PC-3 (cell line): ENCODE results near the gene SYT11. TPM values are rescaled to one million over a fixed set of nuclear protein-coding genes. Genes with fewer than 3 reads are reported as not detected.

Experiments
- ATAC-seq: fragments of 200-7000 bp; cut with Tn5 transposase; 2 replicates; pipeline ENCODE4 v1.9.1; 2020; ENCODE audit warnings: mild to moderate bottlenecking, moderate library complexity
- Bru-seq: library from RNA; stranded (reverse); fragments of 400-500 nt; gene quantifications from one replicate; lab custom pipeline; 2021; lab: Mats Ljungman, UMichigan
- BruChase-seq, 2 experiments: library from RNA; stranded (reverse); fragments of 400-500 nt; gene quantifications; one replicate each; lab custom pipeline; 2021; lab: Mats Ljungman, UMichigan
- BruUV-seq: library from RNA; stranded (reverse); fragments of 400-500 nt; replicated peaks from 2 replicates; lab custom pipeline; 2021; lab: Mats Ljungman, UMichigan
- CTCF ChIA-PET: fragments of 300-600 bp; sonication (Branson Sonifier 250); formaldehyde crosslinking; loops from one replicate; lab custom pipeline; 2022; ENCODE audit warnings: antibody characterized with exemption; lab: Charles Lee
- POLR2A ChIA-PET: fragments of 300-600 bp; sonication (Branson Sonifier 250); formaldehyde crosslinking; loops from one replicate; lab custom pipeline; 2022; ENCODE audit warnings: antibody characterized with exemption; ENCODE audit not compliant: unreplicated experiment; lab: Charles Lee
- DNase-seq: peaks from one replicate; pipeline ENCODE4 v3.0.0-alpha.2; 2015
- H2AFZ ChIP-seq: fragments of 300-600 bp; sonication (generic); 2 replicates; pipeline ENCODE4 v1.6.0; 2016; ENCODE audit warnings: antibody characterized with exemption, low read length
- H3F3A ChIP-seq: fragments of 300-600 bp; sonication (generic); one replicate; pipeline ENCODE4 v1.6.0; 2017; ENCODE audit warnings: antibody characterized with exemption, low read length, control low read depth, mild to moderate bottlenecking; ENCODE audit not compliant: unreplicated experiment
- H3K27ac ChIP-seq: fragments of 300-600 bp; sonication (generic); 2 replicates; pipeline ENCODE4 v1.5.1; 2016; ENCODE audit warnings: mild to moderate bottlenecking, low read length
- H3K27me3 ChIP-seq: fragments of 300-600 bp; sonication (generic); 2 replicates; pipeline ENCODE4 v1.6.1; 2016; ENCODE audit warnings: low read length, mixed read lengths
- H3K36me3 ChIP-seq: fragments of 300-600 bp; sonication (generic); 2 replicates; pipeline ENCODE4 v1.6.1; 2016; ENCODE audit warnings: low read depth, mixed run types, low read length, mixed read lengths
- H3K4me1 ChIP-seq: fragments of 300-600 bp; sonication (generic); 2 replicates; pipeline ENCODE4 v1.5.1; 2016; ENCODE audit warnings: low read length; ENCODE audit not compliant: insufficient read depth
- H3K4me2 ChIP-seq: fragments of 300-600 bp; sonication (generic); 2 replicates; pipeline ENCODE4 v1.6.0; 2016; ENCODE audit warnings: low read length
- H3K4me3 ChIP-seq: fragments of 300-600 bp; sonication (generic); 2 replicates; pipeline ENCODE4 v1.5.1; 2016; ENCODE audit warnings: mild to moderate bottlenecking, low read length, mixed read lengths
- H3K79me2 ChIP-seq: fragments of 300-600 bp; sonication (generic); 2 replicates; pipeline ENCODE4 v1.6.1; 2017; ENCODE audit warnings: low read length, mixed read lengths
- H3K9ac ChIP-seq: fragments of 300-600 bp; sonication (generic); 2 replicates; pipeline ENCODE4 v1.6.0; 2016; ENCODE audit warnings: mild to moderate bottlenecking, low read length
- H3K9me2 ChIP-seq: fragments of 300-600 bp; sonication (generic); replicated peaks from 2 replicates; pipeline ENCODE4 v1.6.1; 2016; ENCODE audit warnings: mixed run types, low read length, mixed read lengths
- H3K9me3 ChIP-seq: fragments of 300-600 bp; sonication (generic); 2 replicates; pipeline ENCODE4 v1.6.1; 2016; ENCODE audit warnings: low read length, mixed read lengths
- H4K20me1 ChIP-seq: fragments of 300-600 bp; sonication (generic); 2 replicates; pipeline ENCODE4 v1.6.1; 2016; ENCODE audit warnings: low read length, mixed read lengths
- EZH2 ChIP-seq: fragments of 300-600 bp; sonication (generic); IDR thresholded peaks from one replicate; pipeline ENCODE4 v1.6.1; 2017; ENCODE audit warnings: antibody characterized with exemption, mild to moderate bottlenecking, low read length; ENCODE audit not compliant: unreplicated experiment
- EZH2phosphoT487 ChIP-seq: fragments of 300-600 bp; sonication (generic); IDR thresholded peaks from 2 replicates; pipeline ENCODE4 v1.6.1; 2018; ENCODE audit warnings: mild to moderate bottlenecking, antibody characterized with exemption, low read length, borderline replicate concordance
- intact Hi-C: fragments of 100-400 bp; cut with micrococcal nuclease; formaldehyde crosslinking; loops from 2 replicates; pipeline ENCODE4 v1.9.0; 2023
- long read RNA-seq: library from polyadenylated mRNA; unstranded; transcript quantifications from one replicate; pipeline ENCODE4 v2.0.0, GENCODE V29; 2021; ENCODE audit not compliant: unreplicated experiment
- total RNA-seq: library from RNA; depleted of rRNA; stranded (reverse); fragments of >200 nt; gene quantifications from 2 replicates; pipeline ENCODE4 v1.2.3, GENCODE V29; 2014; rRNA removed
- TF ChIP-seq, protein P1 (sequence below): fragments of 300-600 bp; sonication (generic); conservative IDR thresholded peaks from 2 replicates; pipeline ENCODE4 v1.5.1; 2017; ENCODE audit warnings: antibody characterized with exemption, low read depth, mild to moderate bottlenecking, low read length

Gene SYT11, protein sequence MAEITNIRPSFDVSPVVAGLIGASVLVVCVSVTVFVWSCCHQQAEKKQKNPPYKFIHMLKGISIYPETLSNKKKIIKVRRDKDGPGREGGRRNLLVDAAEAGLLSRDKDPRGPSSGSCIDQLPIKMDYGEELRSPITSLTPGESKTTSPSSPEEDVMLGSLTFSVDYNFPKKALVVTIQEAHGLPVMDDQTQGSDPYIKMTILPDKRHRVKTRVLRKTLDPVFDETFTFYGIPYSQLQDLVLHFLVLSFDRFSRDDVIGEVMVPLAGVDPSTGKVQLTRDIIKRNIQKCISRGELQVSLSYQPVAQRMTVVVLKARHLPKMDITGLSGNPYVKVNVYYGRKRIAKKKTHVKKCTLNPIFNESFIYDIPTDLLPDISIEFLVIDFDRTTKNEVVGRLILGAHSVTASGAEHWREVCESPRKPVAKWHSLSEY
- total RNA-seq (0.29 and 0.44 TPM in 2 replicates), Bru-seq, nascent RNA (percentile 33 among the genes with signal in this experiment), BruChase-seq, experiment 1, labeled RNA remaining after a 6-hour chase (percentile 49 among the genes with signal in this experiment), BruChase-seq, experiment 2, labeled RNA remaining after a 2-hour chase (percentile 27 among the genes with signal in this experiment)
- long read RNA-seq, partial matches to known transcripts: 0 of 2 reads
- long read RNA-seq, other reads (novel, unspliced or antisense): 2 of 2 reads

DNA sequence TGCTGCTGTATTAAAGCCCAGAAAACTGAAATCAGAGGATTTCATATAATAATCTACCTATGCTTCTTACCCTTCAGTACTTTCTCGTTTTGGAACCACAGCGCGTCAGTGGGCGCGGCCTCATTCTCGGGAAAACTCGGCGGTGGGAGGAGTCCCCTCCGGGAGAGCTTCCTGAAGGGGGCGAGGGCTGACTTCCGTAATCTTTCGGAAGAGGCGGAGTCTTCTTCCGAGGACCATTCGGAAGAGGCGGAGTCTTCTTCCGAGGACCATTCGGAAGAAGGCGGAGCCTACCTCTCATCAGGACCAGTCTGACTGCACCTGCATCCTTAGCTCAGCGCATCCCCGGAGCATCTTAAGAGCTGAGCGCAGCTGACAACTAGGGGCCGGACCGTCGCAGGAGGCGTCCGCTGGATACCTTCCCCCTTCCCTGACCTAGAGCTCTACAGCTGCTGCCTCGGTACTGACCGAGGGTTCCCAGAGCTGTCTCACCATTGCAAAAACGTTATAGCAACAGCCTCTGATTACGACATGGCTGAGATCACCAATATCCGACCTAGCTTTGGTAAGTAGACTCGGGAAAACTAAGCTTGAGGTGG, at the start of gene SYT11:
Gene SYT11 (plus strand): TSS at position 334 of the 596 bp plus-strand sequence. CDS start 195 bp downstream, at position 529.
- CTCF ChIA-PET: interaction anchor here (0.5 to 0.6 kb wide), 2 partner anchors 651 to 907 kb away, joined by 3 to 5 read pairs; no protein-coding TSS in a partner anchor

DNA sequence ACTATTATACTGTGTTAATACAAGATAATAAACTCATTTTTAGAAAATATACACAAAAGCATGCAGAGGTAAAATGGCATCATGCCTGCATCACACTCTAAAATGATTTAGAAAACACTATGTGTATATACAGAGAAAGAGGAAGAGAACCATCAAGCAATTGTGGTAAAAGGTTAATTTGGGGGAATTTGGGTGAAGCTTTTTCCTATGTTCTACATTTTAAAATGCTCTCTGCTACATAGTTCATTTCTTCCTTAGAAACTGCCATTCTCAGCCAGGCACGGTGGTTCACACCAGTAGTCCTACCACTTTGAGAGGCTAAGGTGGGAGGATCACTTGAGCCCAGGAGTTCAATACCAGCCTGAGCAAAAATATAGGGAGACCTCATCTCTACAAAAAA, 46.5 kb upstream of the SYT11 start:
- intact Hi-C loops: no loop called here
- no peaks in the 10 kb centered on the region for H3K9me2 ChIP-seq
- H3K9ac ChIP-seq: no peak overlapping the region
- no peaks in the 10 kb centered on the region for H4K20me1 ChIP-seq
- H3K79me2 ChIP-seq: no peaks in the 10 kb centered on the region
- H3K4me2 ChIP-seq: no peak overlapping the region
- no peak for DNase-seq
- TF ChIP-seq EZH2 (no peak), EZH2phosphoT487 (no peak)
- TF ChIP-seq, protein P1, sequence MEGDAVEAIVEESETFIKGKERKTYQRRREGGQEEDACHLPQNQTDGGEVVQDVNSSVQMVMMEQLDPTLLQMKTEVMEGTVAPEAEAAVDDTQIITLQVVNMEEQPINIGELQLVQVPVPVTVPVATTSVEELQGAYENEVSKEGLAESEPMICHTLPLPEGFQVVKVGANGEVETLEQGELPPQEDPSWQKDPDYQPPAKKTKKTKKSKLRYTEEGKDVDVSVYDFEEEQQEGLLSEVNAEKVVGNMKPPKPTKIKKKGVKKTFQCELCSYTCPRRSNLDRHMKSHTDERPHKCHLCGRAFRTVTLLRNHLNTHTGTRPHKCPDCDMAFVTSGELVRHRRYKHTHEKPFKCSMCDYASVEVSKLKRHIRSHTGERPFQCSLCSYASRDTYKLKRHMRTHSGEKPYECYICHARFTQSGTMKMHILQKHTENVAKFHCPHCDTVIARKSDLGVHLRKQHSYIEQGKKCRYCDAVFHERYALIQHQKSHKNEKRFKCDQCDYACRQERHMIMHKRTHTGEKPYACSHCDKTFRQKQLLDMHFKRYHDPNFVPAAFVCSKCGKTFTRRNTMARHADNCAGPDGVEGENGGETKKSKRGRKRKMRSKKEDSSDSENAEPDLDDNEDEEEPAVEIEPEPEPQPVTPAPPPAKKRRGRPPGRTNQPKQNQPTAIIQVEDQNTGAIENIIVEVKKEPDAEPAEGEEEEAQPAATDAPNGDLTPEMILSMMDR: no peak
- no peak for ATAC-seq
- H3K4me3 ChIP-seq: no peak overlapping the region
- no peaks in the 10 kb centered on the region for H3K9me3 ChIP-seq
- H3F3A ChIP-seq: no peaks in the 10 kb centered on the region
- H2AFZ ChIP-seq: no peak overlapping the region
- no TSS peak for BruUV-seq
- no peaks in the 10 kb centered on the region for H3K4me1 ChIP-seq
- CTCF ChIA-PET: no interaction called here
- POLR2A ChIA-PET: no interaction called here
- peaks cover 37% of the 10 kb centered on the region for H3K36me3 ChIP-seq
- no peak overlapping the region for H3K27ac ChIP-seq
- no peaks in the 10 kb centered on the region for H3K27me3 ChIP-seq

More for the DNA sequence above, at the start of gene SYT11:
- H3K4me2 ChIP-seq: peak within 1 kb of the TSS; percentile 88
- no peaks in the 10 kb centered on the region for H4K20me1 ChIP-seq
- POLR2A ChIA-PET: interaction anchor here (1.0 kb wide), 1 partner anchor 33 kb away, joined by 4 read pairs; no protein-coding TSS in a partner anchor
- peaks cover 13% of the 10 kb centered on the region for H3K4me1 ChIP-seq
- TF ChIP-seq EZH2 (no peak), EZH2phosphoT487 (no peak)
- TF ChIP-seq, protein P1: no peak
- H3K4me3 ChIP-seq: peak within 1 kb of the TSS; percentile 66
- H3K9me2 ChIP-seq: no peaks in the 10 kb centered on the region
- ATAC-seq: peak; percentile 88
- H3K27me3 ChIP-seq: peaks cover 27% of the 10 kb centered on the region
- peaks cover 3% of the 10 kb centered on the region; the same call in 1 of the 2 replicates for H3K36me3 ChIP-seq
- no peaks in the 10 kb centered on the region for H3F3A ChIP-seq
- DNase-seq: peak; percentile 99
- peak within 1 kb of the TSS; percentile 39 for H3K9ac ChIP-seq
- no peak within 1 kb of the TSS for H3K27ac ChIP-seq
- BruUV-seq: no TSS peak
- peaks cover 26% of the 10 kb centered on the region for H3K79me2 ChIP-seq
- H3K9me3 ChIP-seq: no peaks in the 10 kb centered on the region
- peak within 1 kb of the TSS; percentile 67 for H2AFZ ChIP-seq
- intact Hi-C loops: loop anchor here (1.0 to 5.0 kb wide), 3 partner anchors 34 to 73 kb away; partner anchors contain the start of genes KHDC4 and RIT1
